CD4-positive, alpha-beta memory T cell (primary cell): ENCODE measurements around the gene EXOG. TPM values are rescaled to one million over a fixed set of nuclear protein-coding genes. Genes with fewer than 3 reads are reported as not detected.
A peak's percentile ranks its signal among the peaks of the same experiment; 100 is the strongest.

Source experiments
- CTCF ChIA-PET: fragments of 350-600 bp; sonication (Branson Sonifier 250); formaldehyde crosslinking; loops from one replicate; lab custom pipeline; 2021; ENCODE audit warnings: inconsistent platforms; ENCODE audit not compliant: partially characterized antibody; lab: Charles Lee
- POLR2A ChIA-PET: fragments of 350-600 bp; sonication (Branson Sonifier 250); formaldehyde crosslinking; loops from one replicate; lab custom pipeline; 2021; ENCODE audit not compliant: partially characterized antibody; lab: Charles Lee
- DNase-seq, 5 donors: peaks; one replicate each; pipeline versions ENCODE4 v3.0.0 to v3.0.0-alpha.2; 2020 to 2022; ENCODE audit warnings: mixed read lengths in 1 of 5
- H3K27ac ChIP-seq: one replicate; pipeline ENCODE4 v1.7.0; 2013; ENCODE audit warnings: low read depth, low read length
- H3K27me3 ChIP-seq: 2 replicates; pipeline ENCODE4 v1.7.0; 2013; ENCODE audit warnings: mild to moderate bottlenecking, low read length, moderate library complexity; ENCODE audit not compliant: insufficient read depth
- H3K36me3 ChIP-seq: 2 replicates; pipeline ENCODE4 v1.7.0; 2013; ENCODE audit warnings: mild to moderate bottlenecking, low read length, moderate library complexity; ENCODE audit not compliant: insufficient read depth
- H3K4me1 ChIP-seq: 2 replicates; pipeline ENCODE4 v1.7.0; 2013; ENCODE audit warnings: mild to moderate bottlenecking, low read length, moderate library complexity; ENCODE audit not compliant: insufficient read depth
- H3K4me3 ChIP-seq, 2 donors: one replicate each; pipeline ENCODE4 v1.7.0; 2013; ENCODE audit warnings: low read length in 2 of 2, mild to moderate bottlenecking in 1 of 2
- H3K9me3 ChIP-seq, 2 donors: one replicate each; pipeline ENCODE4 v1.7.0; 2013; ENCODE audit warnings: low read length in 2 of 2, control low read depth in 1 of 2; ENCODE audit not compliant: control insufficient read depth in 1 of 2
- H3K27ac Mint-ChIP-seq, 7 donors: one replicate each; pipeline ENCODE4 v1.8.0; 2020 to 2021; ENCODE audit warnings: mixed read lengths in 7 of 7, mild to moderate bottlenecking in 6 of 7, inconsistent platforms in 3 of 7, moderate library complexity in 3 of 7
- H3K27me3 Mint-ChIP-seq, 2 donors: one replicate each; pipeline ENCODE4 v1.8.0; 2020 to 2021; ENCODE audit warnings: mixed read lengths in 2 of 2
- H3K36me3 Mint-ChIP-seq, 2 donors: one replicate each; pipeline ENCODE4 v1.8.0; 2020 to 2021; ENCODE audit warnings: mixed read lengths in 2 of 2, inconsistent platforms in 1 of 2, mild to moderate bottlenecking in 1 of 2
- H3K4me1 Mint-ChIP-seq, 4 donors: one replicate each; pipeline ENCODE4 v1.8.0; 2020 to 2021; ENCODE audit warnings: mixed read lengths in 4 of 4, mild to moderate bottlenecking in 1 of 4
- H3K4me3 Mint-ChIP-seq, 8 donors: one replicate each; pipeline ENCODE4 v1.8.0; 2020 to 2021; ENCODE audit warnings: mixed read lengths in 8 of 8, mild to moderate bottlenecking in 7 of 8, moderate library complexity in 6 of 8, inconsistent platforms in 3 of 8
- H3K9me3 Mint-ChIP-seq, 8 donors: one replicate each; pipeline ENCODE4 v1.8.0; 2020 to 2021; ENCODE audit warnings: mixed read lengths in 8 of 8, mild to moderate bottlenecking in 5 of 8, inconsistent platforms in 3 of 8, moderate library complexity in 1 of 8
- intact Hi-C: fragments of 100-400 bp; cut with micrococcal nuclease; formaldehyde crosslinking; loops from one replicate; pipeline ENCODE4 v1.15.1; 2023
- polyA plus RNA-seq, 2 donors: library from polyadenylated mRNA; unstranded; fragments of 300-500 nt; fragmentation: Illumina TruSeq; gene quantifications; one replicate each; pipeline ENCODE4 v1.2.3, GENCODE V29; 2021
- total RNA-seq, 2 experiments: library from RNA; stranded (reverse); gene quantifications; one replicate each; pipeline ENCODE4 v1.2.3, GENCODE V29; 2021

Gene EXOG
- total and polyA plus RNA-seq, 4 experiments from 2014 or later, result 2.6 to 33.3 (median 21.4) TPM

- ChIA-PET POLR2A (no interaction called here), CTCF (interaction anchor here (0.6 to 2.9 kb wide), 3 partner anchors 7 to 126 kb away, joined by 3 to 12 read pairs (median 3); partner anchors contain the start of gene XYLB)
These were observed 23.8 kb upstream of the EXOG start for GRCh38 chr3:38472342-38472741.

DNA sequence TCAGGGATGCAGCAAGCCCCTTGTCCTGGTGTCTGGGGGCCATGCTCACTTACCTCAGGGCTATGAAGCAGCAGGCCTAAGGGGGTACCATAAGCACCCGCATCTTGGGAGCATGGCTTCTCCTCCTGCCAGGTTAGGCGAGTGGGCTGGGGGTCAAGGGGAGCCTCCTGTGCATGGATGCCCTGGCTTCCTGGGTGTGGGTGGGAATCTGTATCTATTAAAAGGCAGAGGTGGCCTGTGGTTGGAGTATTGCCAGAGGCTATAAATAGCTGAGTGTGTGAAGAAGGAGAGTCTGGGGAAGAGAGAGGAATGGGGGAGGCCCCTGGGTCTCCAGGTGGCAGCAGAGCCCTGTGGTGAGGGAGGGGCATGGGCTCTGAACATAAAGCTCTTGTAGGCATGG lies 22.9 kb upstream of the EXOG start:
- ChIA-PET CTCF (interaction anchor here (1.3 to 2.9 kb wide), 2 partner anchors 48 to 127 kb away, joined by 5 to 12 read pairs; partner anchors contain the start of gene XYLB), POLR2A (no interaction called here)
- peak overlapping the region in 5 of 7 donors; percentile 46 to 89 (median 57) for H3K27ac Mint-ChIP-seq
- Histone ChIP-seq H3K27me3 (no peaks in the 10 kb centered on the region), H3K4me3 (no peak overlapping the region), H3K9me3 (peaks cover 0 to 9% of the 10 kb centered on the region in 2 donors), H3K4me1 (peaks cover 17% of the 10 kb centered on the region), H3K27ac (no peak overlapping the region), H3K36me3 (no peaks in the 10 kb centered on the region)
- H3K27me3 Mint-ChIP-seq, result no peaks in the 10 kb centered on the region
- peaks cover 0 to 20% (median 13%) of the 10 kb centered on the region in 8 donors for H3K9me3 Mint-ChIP-seq
- intact Hi-C loops, result no loop called here
- DNase-seq, result no peak
- H3K36me3 Mint-ChIP-seq, result peaks cover 6 to 12% of the 10 kb centered on the region in 2 donors
- peaks cover 13 to 33% (median 26%) of the 10 kb centered on the region in 4 donors for H3K4me1 Mint-ChIP-seq
- no peak overlapping the region for H3K4me3 Mint-ChIP-seq

More at GRCh38 chr3:38472342-38472741, 23.8 kb upstream of the EXOG start:
- Histone ChIP-seq H3K9me3 (peaks cover 0 to 9% of the 10 kb centered on the region in 2 donors), H3K27me3 (no peaks in the 10 kb centered on the region), H3K27ac (no peak overlapping the region), H3K36me3 (no peaks in the 10 kb centered on the region), H3K4me3 (no peak overlapping the region), H3K4me1 (peaks cover 17% of the 10 kb centered on the region)
- Mint-ChIP-seq H3K27ac (peak overlapping the region in 3 of 7 donors; percentile 13 to 69 (median 64)), H3K36me3 (peaks cover 4 to 14% of the 10 kb centered on the region in 2 donors), H3K9me3 (peaks cover 0 to 20% (median 13%) of the 10 kb centered on the region in 8 donors), H3K4me3 (no peak overlapping the region), H3K27me3 (no peaks in the 10 kb centered on the region), H3K4me1 (peaks cover 14 to 33% (median 27%) of the 10 kb centered on the region in 4 donors)
- DNase-seq, result no peak
- intact Hi-C loops, result no loop called here

- Mint-ChIP-seq H3K27me3 (no peaks in the 10 kb centered on the region), H3K9me3 (peaks cover 0 to 6% (median 1%) of the 10 kb centered on the region in 8 donors), H3K27ac (peak overlapping the region in 3 of 7 donors; percentile 31 to 80 (median 46)), H3K4me1 (peaks cover 13 to 38% (median 24%) of the 10 kb centered on the region in 4 donors), H3K36me3 (peaks cover 11 to 12% of the 10 kb centered on the region in 2 donors), H3K4me3 (no peak overlapping the region)
- Histone ChIP-seq H3K27ac (no peak overlapping the region), H3K27me3 (no peaks in the 10 kb centered on the region), H3K36me3 (peaks cover under 1% of the 10 kb centered on the region), H3K4me1 (peaks cover 17% of the 10 kb centered on the region), H3K4me3 (no peak overlapping the region), H3K9me3 (no peaks in the 10 kb centered on the region)
- no peak for DNase-seq
- intact Hi-C loops, result loop anchor here (5.0 kb wide), 1 partner anchor 343 kb away; no protein-coding TSS in a partner anchor
- ChIA-PET POLR2A (no interaction called here), CTCF (interaction anchor here (0.8 to 1.0 kb wide), 2 partner anchors 128 to 129 kb away, joined by 3 to 4 read pairs; partner anchors contain the start of gene XYLB)
These were observed 21.1 kb upstream of the EXOG start for GRCh38 chr3:38474928-38475605.

DNA sequence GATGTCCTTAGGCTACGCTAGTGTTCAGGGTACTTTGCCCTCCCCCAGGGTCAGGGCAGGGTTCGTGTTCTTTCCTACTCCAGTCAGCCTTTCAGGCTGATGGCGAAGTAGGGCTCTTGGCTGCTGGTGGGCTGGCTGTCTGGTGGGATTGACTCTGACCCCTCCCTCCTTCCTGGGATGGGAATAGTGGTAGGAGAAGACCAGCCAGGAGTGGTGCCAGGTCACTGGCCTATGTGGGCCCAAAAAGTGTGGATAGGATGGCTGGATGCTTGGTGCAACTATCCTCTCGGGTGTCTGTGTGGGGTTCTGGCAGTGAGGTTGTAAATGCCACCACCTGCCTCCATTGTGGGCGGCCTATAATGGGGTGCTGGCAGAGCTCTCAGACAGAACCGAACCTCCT lies 20.4 kb upstream of the EXOG start:
- H3K27ac ChIP-seq, result no peak overlapping the region
- POLR2A ChIA-PET, result no interaction called here
- CTCF ChIA-PET, result interaction anchor here (0.8 to 1.0 kb wide), 2 partner anchors 129 to 130 kb away, joined by 3 to 4 read pairs; partner anchors contain the start of gene XYLB
- no peaks in the 10 kb centered on the region for H3K27me3 ChIP-seq
- peaks cover 17% of the 10 kb centered on the region for H3K4me1 ChIP-seq
- Mint-ChIP-seq H3K9me3 (peaks cover 0 to under 1% (median 0%) of the 10 kb centered on the region in 8 donors), H3K4me1 (peaks cover 13 to 38% (median 23%) of the 10 kb centered on the region in 4 donors), H3K4me3 (no peak overlapping the region), H3K27ac (peak overlapping the region in 5 of 7 donors; percentile 23 to 81 (median 77)), H3K36me3 (peaks cover 10 to 11% of the 10 kb centered on the region in 2 donors), H3K27me3 (no peaks in the 10 kb centered on the region)
- peaks cover 7% of the 10 kb centered on the region for H3K36me3 ChIP-seq
- DNase-seq, result no peak
- intact Hi-C loops, result loop anchor here (5.0 kb wide), 1 partner anchor 343 kb away; no protein-coding TSS in a partner anchor
- H3K9me3 ChIP-seq, result no peaks in the 10 kb centered on the region
- H3K4me3 ChIP-seq, result no peak overlapping the region

- H3K9me3 ChIP-seq, result no peaks in the 10 kb centered on the region
- H3K27ac ChIP-seq, result no peak overlapping the region
- H3K4me3 ChIP-seq, result no peak overlapping the region
- no peak for DNase-seq
- no peaks in the 10 kb centered on the region for H3K27me3 ChIP-seq
- Mint-ChIP-seq H3K27ac (peak overlapping the region in 4 of 7 donors; percentile 15 to 81 (median 79)), H3K4me1 (peaks cover 12 to 36% (median 21%) of the 10 kb centered on the region in 4 donors), H3K9me3 (no peaks in the 10 kb centered on the region), H3K27me3 (no peaks in the 10 kb centered on the region), H3K4me3 (no peak overlapping the region), H3K36me3 (peaks cover 12 to 13% of the 10 kb centered on the region in 2 donors)
- H3K36me3 ChIP-seq, result peaks cover 9% of the 10 kb centered on the region
- ChIA-PET CTCF (interaction anchor here (0.8 to 1.0 kb wide), 2 partner anchors 129 to 130 kb away, joined by 3 to 4 read pairs; partner anchors contain the start of gene XYLB), POLR2A (no interaction called here)
- peaks cover 17% of the 10 kb centered on the region for H3K4me1 ChIP-seq
- intact Hi-C loops, result loop anchor here (5.0 kb wide), 1 partner anchor 344 kb away; no protein-coding TSS in a partner anchor
These were observed 19.9 kb upstream of the EXOG start for GRCh38 chr3:38476157-38476756.

GRCh38 chr3:38477057-38477820 lies 18.9 kb upstream of the EXOG start:
- H3K27me3 ChIP-seq, result no peaks in the 10 kb centered on the region
- intact Hi-C loops, result loop anchor here (5.0 kb wide), 1 partner anchor 345 kb away; no protein-coding TSS in a partner anchor

More at GRCh38 chr3:38477057-38477820, 18.9 kb upstream of the EXOG start:
- CTCF ChIA-PET, result interaction anchor here (1.0 kb wide), 1 partner anchor 130 kb away, joined by 3 read pairs; the partner anchor contains the start of gene XYLB
- no peaks in the 10 kb centered on the region for H3K9me3 ChIP-seq
- Mint-ChIP-seq H3K36me3 (peaks cover 18 to 20% of the 10 kb centered on the region in 2 donors), H3K27ac (peak overlapping the region in 1 of 7 donors; percentile 36), H3K4me3 (no peak overlapping the region), H3K4me1 (peaks cover 9 to 27% (median 14%) of the 10 kb centered on the region in 4 donors), H3K9me3 (no peaks in the 10 kb centered on the region), H3K27me3 (no peaks in the 10 kb centered on the region)
- DNase-seq, result no peak
- POLR2A ChIA-PET, result no interaction called here
- no peak overlapping the region for H3K27ac ChIP-seq
- peaks cover 10% of the 10 kb centered on the region for H3K4me1 ChIP-seq
- peaks cover 19% of the 10 kb centered on the region for H3K36me3 ChIP-seq
- no peak overlapping the region for H3K4me3 ChIP-seq
